CD8-positive, alpha-beta memory T cell (primary cell): Measurements from ENCODE around the gene RHBDL1. TPM values are rescaled to one million over a fixed set of nuclear protein-coding genes. Genes with fewer than 3 reads are reported as not detected.

Source experiments
- CTCF ChIA-PET: fragments of 350-600 bp; sonication (Branson Sonifier 250); formaldehyde crosslinking; loops from one replicate; lab custom pipeline; 2021; ENCODE audit warnings: antibody characterized with exemption; lab: Charles Lee
- POLR2A ChIA-PET: fragments of 350-600 bp; sonication (Branson Sonifier 250); formaldehyde crosslinking; loops from one replicate; lab custom pipeline; 2021; ENCODE audit warnings: antibody characterized with exemption; lab: Charles Lee
- DNase-seq, 5 donors: peaks; one replicate each; pipeline versions ENCODE4 v3.0.0 to v3.0.0-alpha.2; 2020 to 2022; ENCODE audit warnings: mixed read lengths in 1 of 5
- H3K27ac ChIP-seq: one replicate; pipeline ENCODE4 v1.7.0; 2013; ENCODE audit warnings: low read depth, mild to moderate bottlenecking, low read length, moderate library complexity
- H3K27me3 ChIP-seq: 2 replicates; pipeline ENCODE4 v1.7.0; 2013; ENCODE audit warnings: low read length, mild to moderate bottlenecking; ENCODE audit not compliant: insufficient read depth, poor library complexity, severe bottlenecking
- H3K36me3 ChIP-seq: 2 replicates; pipeline ENCODE4 v1.7.0; 2013; ENCODE audit warnings: mild to moderate bottlenecking, low read length, moderate library complexity; ENCODE audit not compliant: insufficient read depth
- H3K4me1 ChIP-seq: 2 replicates; pipeline ENCODE4 v1.7.0; 2013; ENCODE audit warnings: mild to moderate bottlenecking, low read length, moderate library complexity; ENCODE audit not compliant: insufficient read depth
- H3K4me3 ChIP-seq: 2 replicates; pipeline ENCODE4 v1.7.0; 2013; ENCODE audit warnings: mild to moderate bottlenecking, low read length
- H3K9me3 ChIP-seq: 2 replicates; pipeline ENCODE4 v1.7.0; 2013; ENCODE audit warnings: mild to moderate bottlenecking, low read length
- H3K27ac Mint-ChIP-seq, 8 donors: one replicate each; pipeline ENCODE4 v1.8.0; 2020 to 2021; ENCODE audit warnings: mixed read lengths in 8 of 8, mild to moderate bottlenecking in 6 of 8, inconsistent platforms in 3 of 8, moderate library complexity in 3 of 8
- H3K27me3 Mint-ChIP-seq, 2 donors: one replicate each; pipeline ENCODE4 v1.8.0; 2020 to 2021; ENCODE audit warnings: mixed read lengths in 2 of 2, mild to moderate bottlenecking in 1 of 2, moderate library complexity in 1 of 2
- H3K36me3 Mint-ChIP-seq, 3 donors: one replicate each; pipeline ENCODE4 v1.8.0; 2020 to 2021; ENCODE audit warnings: mixed read lengths in 3 of 3, inconsistent platforms in 1 of 3, mild to moderate bottlenecking in 1 of 3
- H3K4me1 Mint-ChIP-seq, 3 donors: one replicate each; pipeline ENCODE4 v1.8.0; 2020 to 2021; ENCODE audit warnings: mixed read lengths in 3 of 3, inconsistent platforms in 1 of 3, mild to moderate bottlenecking in 1 of 3
- H3K4me3 Mint-ChIP-seq, 7 donors: one replicate each; pipeline ENCODE4 v1.8.0; 2020 to 2021; ENCODE audit warnings: mixed read lengths in 7 of 7, mild to moderate bottlenecking in 6 of 7, moderate library complexity in 4 of 7, inconsistent platforms in 2 of 7
- H3K9me3 Mint-ChIP-seq, 5 donors: one replicate each; pipeline ENCODE4 v1.8.0; 2020 to 2022; ENCODE audit warnings: mixed read lengths in 5 of 5, mild to moderate bottlenecking in 3 of 5, moderate library complexity in 2 of 5, inconsistent platforms in 1 of 5
- polyA plus RNA-seq: library from polyadenylated mRNA; unstranded; fragments of 300-500 nt; fragmentation: Illumina TruSeq; gene quantifications from one replicate; pipeline ENCODE4 v1.2.3, GENCODE V29; 2021
- total RNA-seq, 2 experiments: library from RNA; stranded (reverse); gene quantifications; one replicate each; pipeline ENCODE4 v1.2.3, GENCODE V29; 2021

Gene RHBDL1
- total and polyA plus RNA-seq, 3 experiments from 2014 or later: 0.29 to 0.44 (median 0.33) TPM

GRCh38 chr16:718922-719321, 43.5 kb downstream of the RHBDL1 start:
- no peaks in the 10 kb centered on the region for H3K9me3 ChIP-seq
- no peak overlapping the region for H3K27ac ChIP-seq
- POLR2A ChIA-PET: interaction anchor here (1.4 to 5.9 kb wide), 2 partner anchors 7 to 9 kb away, joined by 10 to 53 read pairs; partner anchors contain the start of genes CCDC78 and HAGHL
- no peak overlapping the region for H3K4me3 ChIP-seq
- H3K4me1 ChIP-seq: peaks cover 35% of the 10 kb centered on the region
- Mint-ChIP-seq H3K27ac (peak overlapping the region in 6 of 8 donors; percentile 34 to 98 (median 62)), H3K36me3 (no peaks in the 10 kb centered on the region), H3K4me1 (peaks cover 18 to 45% (median 19%) of the 10 kb centered on the region in 3 donors), H3K9me3 (no peaks in the 10 kb centered on the region), H3K27me3 (no peaks in the 10 kb centered on the region), H3K4me3 (peak overlapping the region in 6 of 7 donors; percentile 19 to 97 (median 88))
- no peaks in the 10 kb centered on the region for H3K27me3 ChIP-seq
- DNase-seq: no peak
- CTCF ChIA-PET: interaction anchor here (0.9 to 22.8 kb wide), 4 partner anchors 9 to 67 kb away, joined by 4 to 332 read pairs (median 7); partner anchors contain the start of genes CIAO3 and HAGHL
- no peaks in the 10 kb centered on the region for H3K36me3 ChIP-seq

- peak in 1 of 5 donors; percentile 55 for DNase-seq
- H3K4me3 ChIP-seq: peak overlapping the region; percentile 67
- Mint-ChIP-seq H3K9me3 (no peaks in the 10 kb centered on the region), H3K27me3 (no peaks in the 10 kb centered on the region), H3K36me3 (no peaks in the 10 kb centered on the region), H3K27ac (peak overlapping the region; percentile 74 to 98 (median 94)), H3K4me3 (peak overlapping the region; percentile 83 to 97 (median 89)), H3K4me1 (peaks cover 18 to 45% (median 19%) of the 10 kb centered on the region in 3 donors)
- peak overlapping the region; percentile 82 for H3K27ac ChIP-seq
- H3K27me3 ChIP-seq: no peaks in the 10 kb centered on the region
- no peaks in the 10 kb centered on the region for H3K9me3 ChIP-seq
- ChIA-PET CTCF (interaction anchor here (0.8 to 22.8 kb wide), 7 partner anchors 6 to 141 kb away, joined by 3 to 332 read pairs (median 10); partner anchors contain the start of genes CIAO3, HAGHL and METRN), POLR2A (interaction anchor here (0.8 to 3.2 kb wide), 6 partner anchors 8 to 68 kb away, joined by 3 to 21 read pairs (median 11); partner anchors contain the start of genes CHTF18, CIAO3, RPUSD1 and WDR24)
- peaks cover 31% of the 10 kb centered on the region for H3K4me1 ChIP-seq
- no peaks in the 10 kb centered on the region for H3K36me3 ChIP-seq
These were observed 44.5 kb downstream of the RHBDL1 start for GRCh38 chr16:719815-720446.

DNA sequence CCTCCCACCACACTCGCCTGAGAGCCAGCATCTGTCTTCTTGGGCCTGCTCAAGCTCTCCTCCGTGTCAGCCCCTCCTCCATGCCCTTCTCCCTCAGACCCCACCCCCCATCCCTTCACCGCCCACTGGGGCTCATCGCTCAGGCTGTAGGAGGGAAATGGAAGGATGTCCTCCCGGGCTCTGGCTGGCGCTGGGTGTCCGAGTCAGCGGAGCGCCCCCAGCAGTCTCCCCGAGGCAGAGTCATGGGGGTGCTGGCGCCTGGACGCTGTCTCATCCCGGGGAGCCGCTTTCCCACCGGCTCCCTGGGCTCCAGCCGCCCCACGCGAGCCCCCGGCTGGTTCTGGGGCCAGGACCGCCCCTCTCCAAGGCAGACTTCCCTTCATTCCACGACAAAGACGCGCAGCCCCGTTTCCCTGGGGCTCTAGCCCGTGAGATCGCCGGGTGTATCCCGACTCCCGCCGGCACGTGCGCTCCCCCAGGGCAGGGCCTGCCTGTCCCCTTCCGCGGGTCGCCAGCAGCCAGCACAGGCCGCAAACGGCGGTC, 45.0 kb downstream of the RHBDL1 start:
- H3K27ac ChIP-seq: peak overlapping the region; percentile 82
- ChIA-PET POLR2A (interaction anchor here (0.8 to 3.2 kb wide), 8 partner anchors 8 to 68 kb away, joined by 3 to 21 read pairs (median 10); partner anchors contain the start of genes CHTF18, CIAO3, RPUSD1 and WDR24), CTCF (interaction anchor here (0.8 to 22.8 kb wide), 8 partner anchors 6 to 141 kb away, joined by 3 to 332 read pairs (median 8); partner anchors contain the start of genes CIAO3, HAGHL and METRN)
- peaks cover 18 to 50% (median 19%) of the 10 kb centered on the region in 3 donors for H3K4me1 Mint-ChIP-seq
- H3K36me3 Mint-ChIP-seq: no peaks in the 10 kb centered on the region
- H3K4me3 Mint-ChIP-seq: peak overlapping the region; percentile 83 to 97 (median 89)
- DNase-seq: peak in 2 of 5 donors; percentile 33 to 39
- no peaks in the 10 kb centered on the region for H3K9me3 ChIP-seq
- no peaks in the 10 kb centered on the region for H3K27me3 ChIP-seq
- H3K4me3 ChIP-seq: peak overlapping the region; percentile 67
- peak overlapping the region; percentile 74 to 98 (median 94) for H3K27ac Mint-ChIP-seq
- H3K27me3 Mint-ChIP-seq: no peaks in the 10 kb centered on the region
- no peaks in the 10 kb centered on the region for H3K36me3 ChIP-seq
- peaks cover 31% of the 10 kb centered on the region for H3K4me1 ChIP-seq
- no peaks in the 10 kb centered on the region for H3K9me3 Mint-ChIP-seq

- H3K9me3 Mint-ChIP-seq: no peaks in the 10 kb centered on the region
- H3K9me3 ChIP-seq: no peaks in the 10 kb centered on the region
- H3K4me1 ChIP-seq: peaks cover 31% of the 10 kb centered on the region
- H3K36me3 ChIP-seq: no peaks in the 10 kb centered on the region
- no peaks in the 10 kb centered on the region for H3K27me3 Mint-ChIP-seq
- H3K4me3 Mint-ChIP-seq: peak within 1 kb of the TSS; percentile 83 to 97 (median 89)
- peak within 1 kb of the TSS; percentile 74 to 98 (median 94) for H3K27ac Mint-ChIP-seq
- H3K36me3 Mint-ChIP-seq: no peaks in the 10 kb centered on the region
- peaks cover 18 to 49% (median 19%) of the 10 kb centered on the region in 3 donors for H3K4me1 Mint-ChIP-seq
- DNase-seq: peak; percentile 68 to 84 (median 83)
- POLR2A ChIA-PET: interaction anchor here (0.7 to 3.2 kb wide), 8 partner anchors 9 to 243 kb away, joined by 3 to 21 read pairs (median 8); partner anchors contain the start of genes CHTF18, CIAO3, METTL26 and RPUSD1
- no peaks in the 10 kb centered on the region for H3K27me3 ChIP-seq
- peak within 1 kb of the TSS; percentile 67 for H3K4me3 ChIP-seq
- CTCF ChIA-PET: interaction anchor here (0.8 to 22.8 kb wide), 7 partner anchors 7 to 65 kb away, joined by 3 to 332 read pairs (median 10); partner anchors contain the start of genes CIAO3, HAGHL and METRN
- H3K27ac ChIP-seq: peak within 1 kb of the TSS; percentile 82
These were observed 45.7 kb downstream of the RHBDL1 start, which contains the start of gene ANTKMT for GRCh38 chr16:720990-721764. TSS of gene ANTKMT (plus strand) at chr16:721146. CDS start at chr16:721275, 129 bp downstream.

- Mint-ChIP-seq H3K36me3 (no peaks in the 10 kb centered on the region), H3K4me3 (peak overlapping the region; percentile 62 to 86 (median 77)), H3K27ac (peak overlapping the region; percentile 61 to 94 (median 88)), H3K9me3 (no peaks in the 10 kb centered on the region), H3K27me3 (no peaks in the 10 kb centered on the region), H3K4me1 (peaks cover 16 to 49% (median 19%) of the 10 kb centered on the region in 3 donors)
- Histone ChIP-seq H3K4me1 (peaks cover 36% of the 10 kb centered on the region), H3K9me3 (no peaks in the 10 kb centered on the region), H3K36me3 (no peaks in the 10 kb centered on the region), H3K27me3 (no peaks in the 10 kb centered on the region), H3K4me3 (peak overlapping the region; percentile 32), H3K27ac (peak overlapping the region; percentile 82)
- CTCF ChIA-PET: interaction anchor here (2.0 to 22.8 kb wide), 4 partner anchors 8 to 63 kb away, joined by 6 to 332 read pairs (median 35); partner anchors contain the start of genes CIAO3, HAGHL and METRN
- peak in 4 of 5 donors; percentile 37 to 68 (median 65) for DNase-seq
- POLR2A ChIA-PET: interaction anchor here (0.7 to 3.2 kb wide), 8 partner anchors 8 to 242 kb away, joined by 3 to 21 read pairs (median 8); partner anchors contain the start of genes CHTF18, CIAO3, METTL26 and RPUSD1
These were observed 46.5 kb downstream of the RHBDL1 start for GRCh38 chr16:721765-722540.

- Histone ChIP-seq H3K4me3 (no peak overlapping the region), H3K4me1 (peaks cover 36% of the 10 kb centered on the region), H3K9me3 (no peaks in the 10 kb centered on the region), H3K27me3 (no peaks in the 10 kb centered on the region), H3K27ac (no peak overlapping the region), H3K36me3 (no peaks in the 10 kb centered on the region)
- CTCF ChIA-PET: interaction anchor here (2.0 to 22.8 kb wide), 4 partner anchors 9 to 62 kb away, joined by 6 to 332 read pairs (median 35); partner anchors contain the start of genes CIAO3, HAGHL and METRN
- DNase-seq: no peak
- Mint-ChIP-seq H3K27ac (peak overlapping the region; percentile 24 to 93 (median 84)), H3K4me1 (peaks cover 16 to 49% (median 19%) of the 10 kb centered on the region in 3 donors), H3K9me3 (no peaks in the 10 kb centered on the region), H3K4me3 (peak overlapping the region; percentile 37 to 83 (median 68)), H3K36me3 (no peaks in the 10 kb centered on the region), H3K27me3 (no peaks in the 10 kb centered on the region)
- POLR2A ChIA-PET: interaction anchor here (3.0 kb wide), 1 partner anchor 33 kb away, joined by 12 read pairs; the partner anchor contains the start of gene WDR24
These were observed 47.6 kb downstream of the RHBDL1 start for GRCh38 chr16:722835-723633.
